HepG2 (cell line): ENCODE results near the gene PTPRD. TPM values are rescaled to one million over a fixed set of nuclear protein-coding genes. Genes with fewer than 3 reads are reported as not detected.

Experiments
- ATAC-seq: fragments of 200-7000 bp; cut with Tn5 transposase; 3 replicates; pipeline ENCODE4 v1.9.1; 2020; ENCODE audit warnings: mild to moderate bottlenecking, moderate library complexity
- BruUV-seq: library from RNA; stranded (reverse); fragments of 400-500 nt; replicated peaks from 2 replicates; lab custom pipeline; 2021; lab: Mats Ljungman, UMichigan
- CTCF ChIA-PET: fragments of 300-600 bp; formaldehyde crosslinking; extraction: SDS; loops from one replicate; lab custom pipeline; 2021; ENCODE audit warnings: low total read pairs, inconsistent platforms, low intra/inter-chr PET ratio; lab: Yijun Ruan, JAX
- POLR2A ChIA-PET: fragments of 350-600 bp; sonication (Branson Sonifier 250); formaldehyde crosslinking; loops from one replicate; lab custom pipeline; 2020; ENCODE audit warnings: antibody characterized with exemption, inconsistent platforms; lab: Yijun Ruan, JAX
- DNase-seq: peaks from one replicate; pipeline ENCODE4 v3.0.0-alpha.2; 2015; ENCODE audit warnings: low spot score
- FAIRE-seq: peaks from 3 replicates; lab custom pipeline; 2011; peaks lifted over from hg19 to GRCh38; lab: Jason Lieb, UNC
- H2AFZ ChIP-seq: one replicate; pipeline ENCODE4 v1.6.1; 2011; ENCODE audit warnings: low read length, inconsistent platforms
- H3K27ac ChIP-seq: fragments of 300-600 bp; 3 replicates; pipeline ENCODE4 v1.8.0; 2011; ENCODE audit warnings: mixed run types, mild to moderate bottlenecking, mixed read lengths, low read length, inconsistent platforms; ENCODE audit not compliant: insufficient read depth; ENCODE audit errors: extremely low read length
- H3K27me3 ChIP-seq, 2 experiments: fragments of 200-600 bp in 1 of 2; 2 replicates in 1 of 2; 3 replicates in 1 of 2; pipeline versions ENCODE4 v1.6.0 to v1.8.0; 2011; ENCODE audit warnings: low read length in 2 of 2, mild to moderate bottlenecking in 2 of 2, moderate library complexity in 2 of 2, inconsistent platforms in 1 of 2; ENCODE audit not compliant: insufficient read depth in 2 of 2, control insufficient read depth in 1 of 2
- H3K36me3 ChIP-seq, 2 experiments: fragments of 200-600 bp in 1 of 2; replicated peaks in 1 of 2; 2 replicates in 1 of 2; 3 replicates in 1 of 2; pipeline versions ENCODE4 v1.5.1 to v1.8.0; 2011; ENCODE audit warnings: low read length in 2 of 2, inconsistent platforms in 1 of 2; ENCODE audit not compliant: insufficient read depth in 2 of 2, control insufficient read depth in 1 of 2
- H3K4me1 ChIP-seq: 2 replicates; pipeline ENCODE4 v1.5.1; 2012; ENCODE audit warnings: low read length, inconsistent platforms; ENCODE audit not compliant: insufficient read depth
- H3K4me2 ChIP-seq: 2 replicates; pipeline ENCODE4 v1.6.0; 2011; ENCODE audit warnings: low read depth, low read length, inconsistent platforms
- H3K4me3 ChIP-seq, 3 experiments: fragments of 200-600 bp in 1 of 3; sonication (generic), shearing (Covaris generic) in 1 of 3; replicated peaks in 1 of 3; 2 replicates each; pipeline ENCODE4 v1.5.1; 2011 to 2016; ENCODE audit warnings: low read length in 3 of 3, inconsistent platforms in 2 of 3, low read depth in 2 of 3, mild to moderate bottlenecking in 2 of 3, control low read depth in 1 of 3, mixed read lengths in 1 of 3; ENCODE audit not compliant: insufficient read depth in 1 of 3
- H3K79me2 ChIP-seq: one replicate; pipeline ENCODE4 v1.6.1; 2011; ENCODE audit warnings: low read length, inconsistent platforms; ENCODE audit not compliant: insufficient read depth
- H3K9ac ChIP-seq: 2 replicates; pipeline ENCODE4 v1.6.0; 2011; ENCODE audit warnings: mild to moderate bottlenecking, low read depth, low read length, inconsistent platforms; ENCODE audit not compliant: insufficient read depth
- H3K9me3 ChIP-seq: 2 replicates; pipeline ENCODE4 v1.5.1; 2012; ENCODE audit warnings: mild to moderate bottlenecking, low read length
- H4K20me1 ChIP-seq: 2 replicates; pipeline ENCODE4 v1.6.0; 2011; ENCODE audit warnings: inconsistent platforms, mild to moderate bottlenecking, low read length, moderate library complexity; ENCODE audit not compliant: insufficient read depth
- ATAD3A ChIP-seq: sonication (generic); formaldehyde crosslinking; IDR thresholded peaks from 2 replicates; pipeline ENCODE4 v1.4.0; 2020; ENCODE audit warnings: missing genetic modification reagents
- ATF2 ChIP-seq: sonication (generic); formaldehyde crosslinking; IDR thresholded peaks from 2 replicates; pipeline ENCODE4 v1.4.0; 2020; ENCODE audit warnings: missing genetic modification reagents
- DNMT3B ChIP-seq: conservative IDR thresholded peaks from 2 replicates; pipeline ENCODE4 v1.6.1; 2016; ENCODE audit warnings: missing biosample characterization, control low read depth
- DR1 ChIP-seq: sonication (generic); formaldehyde crosslinking; IDR thresholded peaks from 2 replicates; pipeline ENCODE4 v1.8.0; 2021; ENCODE audit warnings: mild to moderate bottlenecking, missing genetic modification reagents, inconsistent platforms
- GMEB1 ChIP-seq: sonication (generic); formaldehyde crosslinking; IDR thresholded peaks from 2 replicates; pipeline ENCODE4 v1.5.1; 2020; ENCODE audit warnings: missing genetic modification reagents, mild to moderate bottlenecking, borderline replicate concordance
- HNF1A ChIP-seq, 2 experiments: sonication (generic) in 1 of 2; formaldehyde crosslinking in 1 of 2; IDR thresholded peaks; 2 replicates each; pipeline versions ENCODE4 v1.4.0 to v1.6.1; 2016 to 2020; ENCODE audit warnings: borderline replicate concordance in 1 of 2, low read depth in 1 of 2, mild to moderate bottlenecking in 1 of 2, missing genetic modification reagents in 1 of 2
- MED1 ChIP-seq: sonication (generic); formaldehyde crosslinking; IDR thresholded peaks from 2 replicates; pipeline ENCODE4 v1.4.0; 2020; ENCODE audit warnings: missing genetic modification reagents
- REPIN1 ChIP-seq: sonication (generic); formaldehyde crosslinking; IDR thresholded peaks from 2 replicates; pipeline ENCODE4 v1.8.0; 2022; ENCODE audit warnings: missing genetic modification reagents, low read depth, mild to moderate bottlenecking, borderline replicate concordance
- SALL2 ChIP-seq: sonication (generic); formaldehyde crosslinking; IDR thresholded peaks from 2 replicates; pipeline ENCODE4 v1.8.1; 2023; ENCODE audit warnings: mild to moderate bottlenecking, missing genetic modification reagents, inconsistent platforms
- TGIF2 ChIP-seq: IDR thresholded peaks from 2 replicates; pipeline ENCODE4 v1.6.1; 2016; ENCODE audit warnings: control low read depth, missing compliant biosample characterization
- THAP11 ChIP-seq: IDR thresholded peaks from 2 replicates; pipeline ENCODE4 v1.6.1; 2016; ENCODE audit warnings: missing biosample characterization, missing genetic modification reagents
- ZBTB20 ChIP-seq: sonication (generic); formaldehyde crosslinking; IDR thresholded peaks from 2 replicates; pipeline ENCODE4 v1.8.1; 2023; ENCODE audit warnings: missing genetic modification reagents, low read depth, mild to moderate bottlenecking, borderline replicate concordance
- ZC3H4 ChIP-seq: sonication (generic); formaldehyde crosslinking; IDR thresholded peaks from 2 replicates; pipeline ENCODE4 v1.4.0; 2020; ENCODE audit warnings: missing genetic modification reagents, borderline replicate concordance
- ZFP36 ChIP-seq: fragments of 150-350 bp; IDR thresholded peaks from 2 replicates; pipeline ENCODE4 v1.6.1; 2018; ENCODE audit warnings: borderline replicate concordance, low read length, low read depth; ENCODE audit not compliant: partially characterized antibody
- ZNF839 ChIP-seq: sonication (generic); formaldehyde crosslinking; IDR thresholded peaks from 2 replicates; pipeline ENCODE4 v1.4.0; 2020; ENCODE audit warnings: missing genetic modification reagents, mild to moderate bottlenecking, borderline replicate concordance
- WGBS: methylation state at CpG from one replicate; pipeline ENCODE4 v1.1.6; 2017; ENCODE audit warnings: low lambda C conversion rate; 5-methylcytosine and 5-hydroxymethylcytosine counted together
- in situ Hi-C: cut with HindIII; loops from 2 replicates; pipeline ENCODE4 v1.10.0; 2017; ENCODE audit warnings: low pct_unique_long_range_greater_than_20kb; ENCODE audit not compliant: extremely low pct_ligation_motif_present
- intact Hi-C: fragments of 100-400 bp; cut with micrococcal nuclease; formaldehyde crosslinking; loops from one replicate; pipeline ENCODE4 v1.10.0; 2022; ENCODE audit not compliant: unreplicated experiment
- polyA plus RNA-seq, 8 experiments: library from polyadenylated mRNA; depleted of rRNA in 3 of 8; stranded (reverse) in 7 of 8; unstranded in 1 of 8; fragments of >200 nt; fragmentation: Illumina TruSeq in 4 of 8; extraction: Trizol in 4 of 8; gene quantifications; 2 replicates each; pipeline versions ENCODE4 v1.2.1 to v1.2.3, GENCODE V29; 2011 to 2016; ENCODE audit warnings: low read depth in 4 of 8, missing spikeins in 1 of 8, mixed read lengths in 1 of 8; ENCODE audit not compliant: insufficient read depth in 1 of 8
- total RNA-seq, 5 experiments: library from RNA; depleted of rRNA; stranded (reverse); fragments of >200 nt; fragmentation: Illumina TruSeq; extraction: Trizol; gene quantifications; 2 replicates each; pipeline ENCODE4 v1.2.3, GENCODE V29; 2016; ENCODE audit warnings: low read depth in 1 of 5

PTPRD gene
- total and polyA plus RNA-seq, 2 of the 13 experiments (the other 11 are each of a cell fraction or from before 2014, with no cell fraction given) = 0.05 TPM; not detected in 1

DNA sequence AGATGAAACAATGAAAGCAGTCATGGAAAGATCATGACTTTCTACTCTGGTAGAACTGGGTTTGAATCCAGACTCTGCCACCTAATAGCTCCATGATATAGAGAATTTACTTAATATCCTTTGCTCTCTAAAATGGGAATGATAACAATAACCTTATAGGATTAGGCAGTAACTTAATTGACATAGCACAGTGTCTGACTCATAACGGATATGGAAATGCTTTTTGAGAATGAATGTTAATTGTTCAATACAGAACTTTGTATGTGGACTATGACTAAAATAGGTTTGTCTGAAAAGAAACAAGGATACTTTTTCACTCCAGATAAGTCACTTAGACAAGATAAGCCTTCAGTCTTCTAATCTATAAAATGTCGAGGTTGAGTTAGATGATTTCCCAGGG lies 330.7 kb downstream of the PTPRD start:
- DNase-seq = no peak
- H3K4me2 ChIP-seq = no peak overlapping the region
- WGBS = 2% methylated on average over 2 of the region's 2 CpGs
- H3K79me2 ChIP-seq = no peaks in the 10 kb centered on the region
- BruUV-seq = no TSS peak
- H3K9me3 ChIP-seq = no peaks in the 10 kb centered on the region
- H3K9ac ChIP-seq = no peak overlapping the region
- TF ChIP-seq ZC3H4 (CRISPR knock-in tag) (no peak), DR1 (CRISPR knock-in tag) (no peak), REPIN1 (CRISPR knock-in tag) (no peak), GMEB1 (CRISPR knock-in tag) (no peak), ZBTB20 (no peak), ZNF839 (CRISPR knock-in tag) (no peak), THAP11 (CRISPR knock-in tag) (no peak), HNF1A (IDR thresholded peaks at IDR 0.05; ENCODE audit: low read depth) (no peak), HNF1A (CRISPR knock-in tag; IDR thresholded peaks at IDR 0.05; ENCODE audit: borderline replicate concordance) (no peak), SALL2 (no peak), TGIF2 (no peak), ATF2 (CRISPR knock-in tag) (no peak), MED1 (CRISPR knock-in tag) (no peak), ATAD3A (no peak), ZFP36 (no peak), DNMT3B (CRISPR knock-in tag) (no peak)
- no peak overlapping the region for H3K27ac ChIP-seq
- intact Hi-C loops = no loop called here
- H3K4me1 ChIP-seq = no peaks in the 10 kb centered on the region
- ChIA-PET CTCF (no interaction called here), POLR2A (no interaction called here)
- H2AFZ ChIP-seq = no peak overlapping the region
- H3K4me3 ChIP-seq = no peak overlapping the region
- H3K27me3 ChIP-seq = no peaks in the 10 kb centered on the region
- in situ Hi-C loops = no loop called here
- FAIRE-seq = no peak
- no peak for ATAC-seq
- H3K36me3 ChIP-seq = no peaks in the 10 kb centered on the region
- H4K20me1 ChIP-seq = no peaks in the 10 kb centered on the region
